HCT116 (cell line): ENCODE measurements around the gene CDYL.

Experiments
- CBX3 ChIP-seq: IDR thresholded peaks from 2 replicates; pipeline ENCODE4 v1.6.1; 2012; ENCODE audit warnings: low read depth
- EZH2phosphoT487 ChIP-seq: fragments of 200-600 bp; IDR thresholded peaks from 2 replicates; pipeline ENCODE4 v1.6.1; 2018; ENCODE audit warnings: antibody characterized with exemption, borderline replicate concordance
- FOSL1 ChIP-seq: IDR thresholded peaks from 2 replicates; pipeline ENCODE4 v1.6.1; 2012; ENCODE audit warnings: low read depth
- POLR2A ChIP-seq: IDR thresholded peaks from 2 replicates; pipeline ENCODE4 v1.7.0; 2011; ENCODE audit warnings: borderline replicate concordance; ENCODE audit not compliant: insufficient read depth, insufficient read length; ENCODE audit errors: extremely low read depth
- ZNF274 ChIP-seq: fragments of 200-500 bp; sonication (Bioruptor generic); IDR thresholded peaks from 2 replicates; pipeline ENCODE4 v1.6.1; 2014; ENCODE audit warnings: mild to moderate bottlenecking, low read depth, low read length, inconsistent platforms
- TF ChIP-seq, protein P1 (sequence below): IDR thresholded peaks from 2 replicates; pipeline ENCODE4 v1.6.1; 2011; ENCODE audit warnings: mild to moderate bottlenecking, low read length, moderate library complexity; ENCODE audit not compliant: insufficient replicate concordance; ENCODE audit errors: extremely low read depth
- TF ChIP-seq, protein P2 (sequence below), 3 experiments: fragments of 200-600 bp in 1 of 3; sonication (generic) in 1 of 3; IDR thresholded peaks in 2 of 3; conservative IDR thresholded peaks in 1 of 3; 2 replicates each; pipeline ENCODE4 v1.5.1; 2012 to 2017; ENCODE audit warnings: low read depth in 2 of 3, low read length in 2 of 3, antibody characterized with exemption in 1 of 3, borderline replicate concordance in 1 of 3, control low read depth in 1 of 3, mild to moderate bottlenecking in 1 of 3, mixed read lengths in 1 of 3, mixed run types in 1 of 3, moderate library complexity in 1 of 3; ENCODE audit not compliant: insufficient read depth in 1 of 3

DNA sequence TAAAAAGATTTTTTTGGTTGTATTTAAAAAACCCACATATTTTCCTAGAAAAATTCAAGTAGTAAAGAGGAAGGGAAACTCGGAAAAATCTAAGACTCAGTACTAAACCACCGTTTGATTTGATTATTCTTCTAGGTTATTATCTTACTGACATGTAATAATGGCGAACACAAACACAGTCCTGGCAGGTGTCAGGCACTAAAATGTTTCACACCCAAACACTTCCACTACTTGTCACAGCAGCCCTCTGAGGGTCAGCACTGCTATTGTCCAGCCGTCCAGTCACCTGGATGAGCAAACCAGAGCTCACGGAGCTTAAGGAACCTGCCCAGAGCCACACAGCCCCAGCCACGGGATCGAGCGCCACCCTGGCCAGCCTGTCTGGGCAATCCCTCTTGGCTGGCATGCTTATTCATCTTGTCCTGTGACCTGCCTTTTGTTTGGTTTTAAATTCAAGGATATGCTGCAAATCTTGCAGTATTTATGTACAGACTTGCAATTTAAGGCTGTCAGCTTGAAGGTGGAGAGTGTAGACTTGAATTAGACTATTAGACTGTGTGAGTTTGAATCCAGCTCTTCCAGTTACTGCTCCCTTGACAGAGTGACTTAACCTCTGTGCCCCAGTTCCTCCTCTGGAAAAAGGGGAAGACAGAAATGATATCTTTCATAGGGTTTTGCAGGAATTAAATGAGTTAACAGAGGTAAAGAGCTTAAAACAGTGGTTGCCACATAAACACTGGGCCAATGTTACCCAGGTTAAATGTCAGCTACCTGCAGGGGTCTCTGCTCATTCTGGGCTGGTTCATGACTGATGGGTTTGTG lies 82.2 kb downstream of the CDYL start:
- TF ChIP-seq, protein P1, sequence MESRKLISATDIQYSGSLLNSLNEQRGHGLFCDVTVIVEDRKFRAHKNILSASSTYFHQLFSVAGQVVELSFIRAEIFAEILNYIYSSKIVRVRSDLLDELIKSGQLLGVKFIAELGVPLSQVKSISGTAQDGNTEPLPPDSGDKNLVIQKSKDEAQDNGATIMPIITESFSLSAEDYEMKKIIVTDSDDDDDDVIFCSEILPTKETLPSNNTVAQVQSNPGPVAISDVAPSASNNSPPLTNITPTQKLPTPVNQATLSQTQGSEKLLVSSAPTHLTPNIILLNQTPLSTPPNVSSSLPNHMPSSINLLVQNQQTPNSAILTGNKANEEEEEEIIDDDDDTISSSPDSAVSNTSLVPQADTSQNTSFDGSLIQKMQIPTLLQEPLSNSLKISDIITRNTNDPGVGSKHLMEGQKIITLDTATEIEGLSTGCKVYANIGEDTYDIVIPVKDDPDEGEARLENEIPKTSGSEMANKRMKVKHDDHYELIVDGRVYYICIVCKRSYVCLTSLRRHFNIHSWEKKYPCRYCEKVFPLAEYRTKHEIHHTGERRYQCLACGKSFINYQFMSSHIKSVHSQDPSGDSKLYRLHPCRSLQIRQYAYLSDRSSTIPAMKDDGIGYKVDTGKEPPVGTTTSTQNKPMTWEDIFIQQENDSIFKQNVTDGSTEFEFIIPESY, result no peak
- TF ChIP-seq EZH2phosphoT487, result no peak
- TF ChIP-seq CBX3, result no peak
- TF ChIP-seq, protein P2, sequence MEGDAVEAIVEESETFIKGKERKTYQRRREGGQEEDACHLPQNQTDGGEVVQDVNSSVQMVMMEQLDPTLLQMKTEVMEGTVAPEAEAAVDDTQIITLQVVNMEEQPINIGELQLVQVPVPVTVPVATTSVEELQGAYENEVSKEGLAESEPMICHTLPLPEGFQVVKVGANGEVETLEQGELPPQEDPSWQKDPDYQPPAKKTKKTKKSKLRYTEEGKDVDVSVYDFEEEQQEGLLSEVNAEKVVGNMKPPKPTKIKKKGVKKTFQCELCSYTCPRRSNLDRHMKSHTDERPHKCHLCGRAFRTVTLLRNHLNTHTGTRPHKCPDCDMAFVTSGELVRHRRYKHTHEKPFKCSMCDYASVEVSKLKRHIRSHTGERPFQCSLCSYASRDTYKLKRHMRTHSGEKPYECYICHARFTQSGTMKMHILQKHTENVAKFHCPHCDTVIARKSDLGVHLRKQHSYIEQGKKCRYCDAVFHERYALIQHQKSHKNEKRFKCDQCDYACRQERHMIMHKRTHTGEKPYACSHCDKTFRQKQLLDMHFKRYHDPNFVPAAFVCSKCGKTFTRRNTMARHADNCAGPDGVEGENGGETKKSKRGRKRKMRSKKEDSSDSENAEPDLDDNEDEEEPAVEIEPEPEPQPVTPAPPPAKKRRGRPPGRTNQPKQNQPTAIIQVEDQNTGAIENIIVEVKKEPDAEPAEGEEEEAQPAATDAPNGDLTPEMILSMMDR (IDR thresholded peaks at IDR 0.05 in 2 of 3, conservative IDR thresholded peaks at IDR 0.05 in 1 of 3; ENCODE audit: borderline replicate concordance in 1 of 3, insufficient read depth in 1 of 3, low read depth in 2 of 3, low read length in 2 of 3), result no peak
- TF ChIP-seq ZNF274, result no peak
- no peak for TF ChIP-seq POLR2A
- no peak for TF ChIP-seq FOSL1
